ENCODE measurements around the gene HECTD4.
"Not testable (repeated sequence)": the region's sequence is repeated elsewhere in the genome, so short reads cannot be mapped to it uniquely, and the experiment has no call there.

Gene HECTD4

DNA sequence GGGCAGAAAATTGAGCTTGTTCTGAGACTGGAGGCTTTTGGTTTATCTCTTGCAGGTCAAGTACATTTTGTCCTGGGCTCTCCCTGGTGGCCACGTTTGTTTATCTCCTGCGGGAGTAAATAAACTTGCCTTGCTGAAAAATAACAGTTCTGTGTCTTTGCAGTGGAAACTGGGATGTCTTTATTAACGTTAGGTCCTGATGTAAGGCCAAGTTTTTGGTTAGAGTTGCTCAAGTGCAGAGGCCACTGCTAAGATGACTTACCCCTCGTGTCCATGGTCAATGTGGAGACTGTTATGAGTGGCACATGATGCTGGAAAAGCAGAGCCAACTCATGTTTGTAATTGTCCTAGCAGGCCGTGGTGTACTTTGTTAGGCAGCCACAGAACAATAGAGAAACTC is 40.3 kb upstream of the HECTD4 start:
- in situ Hi-C loops (cut with MboI; ENCODE audit: low pct_unique_long_range_greater_than_20kb, low sequenced_read_pairs, unreplicated experiment): no loop called here
- TF ChIP-seq, protein P1, sequence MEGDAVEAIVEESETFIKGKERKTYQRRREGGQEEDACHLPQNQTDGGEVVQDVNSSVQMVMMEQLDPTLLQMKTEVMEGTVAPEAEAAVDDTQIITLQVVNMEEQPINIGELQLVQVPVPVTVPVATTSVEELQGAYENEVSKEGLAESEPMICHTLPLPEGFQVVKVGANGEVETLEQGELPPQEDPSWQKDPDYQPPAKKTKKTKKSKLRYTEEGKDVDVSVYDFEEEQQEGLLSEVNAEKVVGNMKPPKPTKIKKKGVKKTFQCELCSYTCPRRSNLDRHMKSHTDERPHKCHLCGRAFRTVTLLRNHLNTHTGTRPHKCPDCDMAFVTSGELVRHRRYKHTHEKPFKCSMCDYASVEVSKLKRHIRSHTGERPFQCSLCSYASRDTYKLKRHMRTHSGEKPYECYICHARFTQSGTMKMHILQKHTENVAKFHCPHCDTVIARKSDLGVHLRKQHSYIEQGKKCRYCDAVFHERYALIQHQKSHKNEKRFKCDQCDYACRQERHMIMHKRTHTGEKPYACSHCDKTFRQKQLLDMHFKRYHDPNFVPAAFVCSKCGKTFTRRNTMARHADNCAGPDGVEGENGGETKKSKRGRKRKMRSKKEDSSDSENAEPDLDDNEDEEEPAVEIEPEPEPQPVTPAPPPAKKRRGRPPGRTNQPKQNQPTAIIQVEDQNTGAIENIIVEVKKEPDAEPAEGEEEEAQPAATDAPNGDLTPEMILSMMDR (IDR thresholded peaks at IDR 0.05; ENCODE audit: extremely low read depth, insufficient read depth, missing control alignments): no peak
- no peak for DNase-seq (ENCODE audit: low spot score)

DNA sequence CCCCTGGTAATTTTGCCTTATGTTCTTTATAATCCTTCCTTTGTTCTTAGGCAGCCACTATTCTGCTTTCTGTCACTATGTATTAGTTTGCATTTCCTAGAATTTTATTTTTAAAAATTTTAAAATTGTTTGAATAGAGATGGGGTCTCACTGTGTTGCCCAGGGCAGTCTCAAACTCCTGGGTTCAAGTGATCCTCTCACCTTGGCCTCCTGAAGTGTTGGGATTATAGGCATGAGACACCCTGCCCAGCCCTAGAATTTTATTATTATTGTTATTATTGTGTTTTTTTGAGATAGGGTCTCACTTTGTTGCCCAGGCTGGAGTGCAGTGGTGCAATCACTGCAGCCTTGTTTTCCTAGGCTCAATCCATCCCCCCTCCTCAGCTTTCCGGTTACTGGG is 39.1 kb upstream of the HECTD4 start:
- DNase-seq (ENCODE audit: low spot score): no peak
- in situ Hi-C loops (cut with MboI; ENCODE audit: low pct_unique_long_range_greater_than_20kb, low sequenced_read_pairs, unreplicated experiment): no loop called here
- TF ChIP-seq, protein P1 (IDR thresholded peaks at IDR 0.05; ENCODE audit: extremely low read depth, insufficient read depth, missing control alignments): no peak

DNA sequence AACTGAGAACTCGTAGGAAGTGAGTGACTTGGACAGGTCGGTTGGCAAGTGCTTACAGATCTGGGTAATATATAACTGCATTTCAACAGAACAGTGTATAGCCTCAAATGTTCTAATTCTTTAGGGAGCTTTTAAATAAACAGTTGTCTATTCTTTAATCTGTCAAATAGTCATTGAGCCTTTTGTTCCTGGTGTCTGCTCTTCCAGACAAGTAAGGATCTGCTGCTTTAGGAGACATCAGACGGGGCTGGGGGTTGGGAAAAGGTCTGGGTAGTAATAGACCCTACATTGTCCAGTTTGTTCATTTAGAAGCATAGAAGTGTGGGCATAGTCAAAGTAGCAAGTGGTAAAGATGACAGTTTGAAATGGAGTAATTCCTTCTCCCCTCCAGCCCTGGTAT is 38.5 kb upstream of the HECTD4 start:
- DNase-seq (ENCODE audit: low spot score): no peak
- TF ChIP-seq, protein P1 (IDR thresholded peaks at IDR 0.05; ENCODE audit: extremely low read depth, insufficient read depth, missing control alignments): no peak
- in situ Hi-C loops (cut with MboI; ENCODE audit: low pct_unique_long_range_greater_than_20kb, low sequenced_read_pairs, unreplicated experiment): no loop called here

DNA sequence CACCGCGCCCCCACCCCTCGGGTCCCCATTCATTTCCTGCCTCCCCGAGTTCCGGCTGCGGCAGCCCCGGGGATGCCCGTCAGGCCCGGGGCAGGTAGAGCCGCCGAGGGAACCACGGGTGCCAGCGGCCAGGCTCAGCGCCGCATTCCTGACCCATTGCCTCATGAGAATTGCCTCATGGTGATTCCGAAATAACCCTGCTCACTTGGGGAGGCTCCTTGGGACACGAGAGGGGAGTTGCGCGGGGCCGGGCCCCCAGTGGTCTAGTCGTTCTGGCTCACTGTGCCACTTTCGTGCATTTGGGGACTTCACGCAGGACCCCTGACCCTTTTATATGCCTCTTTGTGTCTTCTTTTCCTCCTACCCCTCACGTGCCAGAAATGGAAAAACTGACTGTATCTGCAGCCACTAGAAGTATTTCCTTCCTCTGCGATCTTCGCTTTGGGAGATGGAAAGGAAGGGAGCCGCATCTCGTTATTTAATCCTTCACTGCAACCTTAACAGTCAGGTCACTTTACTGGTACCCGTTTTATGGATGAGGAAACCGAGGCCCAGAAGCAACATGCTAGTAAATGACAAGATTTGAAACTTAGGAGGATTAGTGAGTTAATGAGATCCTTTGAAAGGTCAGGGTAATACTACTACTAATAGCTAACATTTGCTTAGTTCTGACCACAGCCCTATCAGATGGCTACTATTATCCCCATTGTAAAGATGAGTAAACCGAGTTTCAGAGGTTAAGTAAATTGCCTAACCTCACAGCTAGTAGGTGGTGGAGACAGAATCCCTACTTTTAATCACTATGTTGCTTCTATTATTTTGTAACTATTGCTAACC is 37.3 kb upstream of the HECTD4 start:
- in situ Hi-C loops (cut with MboI; ENCODE audit: low pct_unique_long_range_greater_than_20kb, low sequenced_read_pairs, unreplicated experiment): no loop called here
- peak; percentile 33 for DNase-seq (ENCODE audit: low spot score)

DNA sequence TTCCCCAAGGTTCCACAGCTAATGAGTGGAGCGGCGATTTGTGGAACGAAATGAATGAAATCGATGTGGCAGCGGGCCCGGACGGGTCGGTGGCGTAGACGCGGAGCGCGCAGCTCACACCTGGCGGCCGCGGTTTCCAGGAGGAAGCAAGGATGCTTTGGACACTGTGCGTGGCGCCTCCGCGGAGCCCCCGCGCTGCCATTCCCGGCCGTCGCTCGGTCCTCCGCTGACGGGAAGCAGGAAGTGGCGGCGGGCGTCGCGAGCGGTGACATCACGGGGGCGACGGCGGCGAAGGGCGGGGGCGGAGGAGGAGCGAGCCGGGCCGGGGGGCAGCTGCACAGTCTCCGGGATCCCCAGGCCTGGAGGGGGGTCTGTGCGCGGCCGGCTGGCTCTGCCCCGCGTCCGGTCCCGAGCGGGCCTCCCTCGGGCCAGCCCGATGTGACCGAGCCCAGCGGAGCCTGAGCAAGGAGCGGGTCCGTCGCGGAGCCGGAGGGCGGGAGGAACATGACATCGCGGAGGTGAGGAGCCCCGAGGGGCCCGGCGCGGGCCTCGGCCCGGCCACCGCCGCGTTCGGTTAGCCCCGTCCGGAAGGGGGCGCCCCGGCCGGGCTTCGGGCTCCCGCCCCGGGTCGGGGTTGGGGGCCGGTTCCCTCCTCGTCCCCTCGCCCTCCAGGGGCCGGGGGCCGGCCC is 36.5 kb upstream of the HECTD4 start, which contains the start of gene PTPN11:
Gene PTPN11, plus strand, starts transcription at position 340 of the 689 bp plus-strand sequence. Its CDS starts 165 bp downstream, at position 505.
- TF ChIP-seq, protein P1 (IDR thresholded peaks at IDR 0.05; ENCODE audit: extremely low read depth, insufficient read depth, missing control alignments): peak; percentile 55
- DNase-seq (ENCODE audit: low spot score): peak; percentile 87
- in situ Hi-C loops (cut with MboI; ENCODE audit: low pct_unique_long_range_greater_than_20kb, low sequenced_read_pairs, unreplicated experiment): no loop called here

More for the DNA sequence above, 37.3 kb upstream of the HECTD4 start:
- TF ChIP-seq, protein P1 (IDR thresholded peaks at IDR 0.05; ENCODE audit: extremely low read depth, insufficient read depth, missing control alignments): no peak

DNA sequence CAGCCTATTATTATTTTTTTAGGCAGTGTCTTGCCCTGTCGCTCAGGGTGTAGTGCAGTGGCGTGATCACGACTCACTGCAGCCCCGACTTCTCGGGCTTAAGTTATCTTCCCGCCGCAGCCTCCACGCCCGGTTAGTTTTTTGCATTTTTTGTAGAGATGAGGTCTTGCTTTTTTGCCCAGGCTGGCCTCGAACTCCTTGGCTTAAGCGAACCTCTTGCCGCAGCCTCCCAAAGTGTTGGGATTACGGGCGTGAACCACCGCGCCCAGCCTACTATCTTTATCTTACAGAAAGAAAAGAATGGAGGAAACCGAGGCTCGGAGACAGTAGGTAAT is 36.0 kb upstream of the HECTD4 start:
- no peak for DNase-seq (ENCODE audit: low spot score)
- in situ Hi-C loops (cut with MboI; ENCODE audit: low pct_unique_long_range_greater_than_20kb, low sequenced_read_pairs, unreplicated experiment): no loop called here
- TF ChIP-seq, protein P1 (IDR thresholded peaks at IDR 0.05; ENCODE audit: extremely low read depth, insufficient read depth, missing control alignments): no peak

DNA sequence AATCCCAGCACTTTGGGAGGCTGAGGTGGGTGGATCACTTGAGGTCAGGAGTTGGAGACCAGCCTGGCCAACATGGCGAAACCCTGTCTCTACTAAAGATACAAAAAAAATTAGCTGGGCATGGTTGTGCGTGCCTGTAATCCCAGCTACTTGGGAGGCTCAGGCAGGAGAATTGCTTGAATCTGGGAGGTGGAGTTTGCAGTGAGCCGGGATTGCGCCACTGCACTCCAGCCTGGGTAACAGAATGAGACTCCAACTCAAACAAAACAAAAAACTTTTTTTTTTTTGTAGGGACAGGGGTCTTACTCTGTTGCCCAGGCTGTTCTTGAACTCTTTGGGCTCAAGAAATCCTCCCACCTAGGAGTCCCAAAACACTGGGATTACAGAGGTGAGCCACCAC is 33.2 kb upstream of the HECTD4 start:
- DNase-seq (ENCODE audit: low spot score); in situ Hi-C loops (cut with MboI; ENCODE audit: low pct_unique_long_range_greater_than_20kb, low sequenced_read_pairs, unreplicated experiment): not testable (repeated sequence)

Data from GM13977 (cell line).